HEK293 (cell line): ENCODE measurements around the gene LSS.

Experiments used
- CTCF ChIA-PET: fragments of 350-600 bp; formaldehyde crosslinking; extraction: SDS; loops from one replicate; lab custom pipeline; 2021; ENCODE audit warnings: antibody characterized with exemption; lab: Yijun Ruan, JAX
- POLR2A ChIA-PET: fragments of 300-600 bp; formaldehyde crosslinking; extraction: SDS; loops from one replicate; lab custom pipeline; 2020; ENCODE audit warnings: antibody characterized with exemption, inconsistent platforms; lab: Yijun Ruan, JAX
- H3K27ac ChIP-seq: fragments of 200-500 bp; sonication (Bioruptor generic); 2 replicates; pipeline ENCODE4 v1.5.1; 2014; ENCODE audit warnings: low read depth, low read length, control low read depth, inconsistent platforms; ENCODE audit errors: extremely low read depth
- H3K36me3 ChIP-seq, 2 experiments: fragments of 200-500 bp in 1 of 2; sonication (Bioruptor generic) in 1 of 2; 1 replicate in 1 of 2; 2 replicates in 1 of 2; pipeline ENCODE4 v1.5.1; 2014 to 2017; ENCODE audit warnings: inconsistent platforms in 2 of 2, low read length in 2 of 2; ENCODE audit not compliant: control insufficient read depth in 2 of 2, insufficient read depth in 1 of 2
- H3K4me1 ChIP-seq: fragments of 200-500 bp; sonication (Bioruptor generic); 2 replicates; pipeline ENCODE4 v1.5.1; 2014; ENCODE audit warnings: mild to moderate bottlenecking, low read length, inconsistent platforms; ENCODE audit not compliant: control insufficient read depth, insufficient read depth
- H3K4me3 ChIP-seq: 2 replicates; pipeline ENCODE4 v1.5.1; 2011; ENCODE audit warnings: low read depth, mild to moderate bottlenecking, control low read depth, low read length, moderate library complexity
- H3K9me3 ChIP-seq: fragments of 200-500 bp; sonication (Bioruptor generic); 2 replicates; pipeline ENCODE4 v1.5.1; 2014; ENCODE audit warnings: low read depth, low read length, inconsistent platforms; ENCODE audit not compliant: control insufficient read depth, insufficient read depth
- GLI2 ChIP-seq: fragments of 450-650 bp; formaldehyde crosslinking; IDR thresholded peaks from 2 replicates; pipeline ENCODE4; 2017; ENCODE audit warnings: missing biosample characterization, missing genetic modification characterization, low read depth, borderline replicate concordance
- GLIS1 ChIP-seq: fragments of 450-650 bp; formaldehyde crosslinking; IDR thresholded peaks from 2 replicates; pipeline ENCODE4 v1.5.1; 2016; ENCODE audit warnings: missing biosample characterization, missing genetic modification characterization
- INSM2 ChIP-seq: fragments of 450-650 bp; formaldehyde crosslinking; IDR thresholded peaks from 2 replicates; pipeline ENCODE4 v1.5.1; 2016; ENCODE audit warnings: missing biosample characterization, missing genetic modification characterization
- KLF17 ChIP-seq: fragments of 450-650 bp; formaldehyde crosslinking; IDR thresholded peaks from 2 replicates; pipeline ENCODE4 v1.5.1; 2016; ENCODE audit warnings: missing biosample characterization, missing genetic modification characterization
- SP2 ChIP-seq: fragments of 450-650 bp; formaldehyde crosslinking; IDR thresholded peaks from 2 replicates; pipeline ENCODE4 v1.5.1; 2016; ENCODE audit warnings: missing biosample characterization, missing genetic modification characterization
- TSHZ1 ChIP-seq: fragments of 450-650 bp; formaldehyde crosslinking; IDR thresholded peaks from 2 replicates; pipeline ENCODE4 v1.5.1; 2016; ENCODE audit warnings: missing biosample characterization, missing genetic modification characterization, borderline replicate concordance
- ZBTB1 ChIP-seq: fragments of 450-650 bp; formaldehyde crosslinking; IDR thresholded peaks from 2 replicates; pipeline ENCODE4 v1.5.1; 2016; ENCODE audit warnings: missing biosample characterization, missing genetic modification characterization
- ZBTB17 ChIP-seq: fragments of 450-650 bp; formaldehyde crosslinking; IDR thresholded peaks from 2 replicates; pipeline ENCODE4 v1.5.1; 2016; ENCODE audit warnings: missing biosample characterization, missing genetic modification characterization
- ZIC2 ChIP-seq: fragments of 450-650 bp; formaldehyde crosslinking; IDR thresholded peaks from 2 replicates; pipeline ENCODE4 v1.5.1; 2016; ENCODE audit warnings: missing biosample characterization, missing genetic modification characterization
- ZNF10 ChIP-seq: fragments of 450-650 bp; formaldehyde crosslinking; IDR thresholded peaks from 2 replicates; pipeline ENCODE4 v1.5.1; 2017; ENCODE audit warnings: missing biosample characterization, missing genetic modification characterization
- ZNF121 ChIP-seq: fragments of 450-650 bp; formaldehyde crosslinking; IDR thresholded peaks from 2 replicates; pipeline ENCODE4 v1.5.1; 2016; ENCODE audit warnings: missing biosample characterization, missing genetic modification characterization
- ZNF132 ChIP-seq: fragments of 450-650 bp; formaldehyde crosslinking; IDR thresholded peaks from 2 replicates; pipeline ENCODE4 v1.5.1; 2017; ENCODE audit warnings: missing biosample characterization, missing genetic modification characterization, borderline replicate concordance
- ZNF18 ChIP-seq: fragments of 450-650 bp; formaldehyde crosslinking; IDR thresholded peaks from 2 replicates; pipeline ENCODE4 v1.5.1; 2016; ENCODE audit warnings: missing biosample characterization, missing genetic modification characterization
- ZNF211 ChIP-seq: fragments of 450-650 bp; formaldehyde crosslinking; IDR thresholded peaks from 2 replicates; pipeline ENCODE4 v1.5.1; 2016; ENCODE audit warnings: low read depth, missing biosample characterization, missing genetic modification characterization
- ZNF302 ChIP-seq: fragments of 450-650 bp; formaldehyde crosslinking; IDR thresholded peaks from 2 replicates; pipeline ENCODE4 v1.5.1; 2016; ENCODE audit warnings: missing biosample characterization, missing genetic modification characterization, low read depth
- ZNF366 ChIP-seq: fragments of 450-650 bp; formaldehyde crosslinking; conservative IDR thresholded peaks from 2 replicates; pipeline ENCODE4 v1.5.1; 2016; ENCODE audit warnings: missing biosample characterization, missing genetic modification characterization
- ZNF416 ChIP-seq: fragments of 450-650 bp; formaldehyde crosslinking; IDR thresholded peaks from 2 replicates; pipeline ENCODE4 v1.5.1; 2016; ENCODE audit warnings: missing biosample characterization, missing genetic modification characterization
- ZNF488 ChIP-seq: fragments of 450-650 bp; formaldehyde crosslinking; IDR thresholded peaks from 2 replicates; pipeline ENCODE4 v1.5.1; 2016; ENCODE audit warnings: missing biosample characterization, missing genetic modification characterization
- ZNF548 ChIP-seq: fragments of 450-650 bp; formaldehyde crosslinking; IDR thresholded peaks from 2 replicates; pipeline ENCODE4 v1.5.1; 2016; ENCODE audit warnings: missing biosample characterization, missing genetic modification characterization
- ZNF558 ChIP-seq: fragments of 450-650 bp; formaldehyde crosslinking; IDR thresholded peaks from 2 replicates; pipeline ENCODE4 v1.5.1; 2016; ENCODE audit warnings: missing biosample characterization, missing genetic modification characterization
- ZNF670 ChIP-seq: fragments of 450-650 bp; formaldehyde crosslinking; IDR thresholded peaks from 2 replicates; pipeline ENCODE4 v1.5.1; 2016; ENCODE audit warnings: missing biosample characterization, missing genetic modification characterization, low read depth
- ZNF76 ChIP-seq: fragments of 450-650 bp; formaldehyde crosslinking; IDR thresholded peaks from 2 replicates; pipeline ENCODE4; 2016; ENCODE audit warnings: low read depth, missing biosample characterization, missing genetic modification characterization, borderline replicate concordance
- ZNF792 ChIP-seq: fragments of 450-650 bp; formaldehyde crosslinking; IDR thresholded peaks from 2 replicates; pipeline ENCODE4 v1.5.1; 2016; ENCODE audit warnings: missing biosample characterization, missing genetic modification characterization
- ZXDB ChIP-seq: fragments of 450-650 bp; formaldehyde crosslinking; IDR thresholded peaks from 2 replicates; pipeline ENCODE4 v1.5.1; 2016; ENCODE audit warnings: missing biosample characterization, missing genetic modification characterization

LSS gene

GRCh38 chr21:46253610-46254124, 25.1 kb upstream of the LSS start (continued):
- no peak for TF ChIP-seq ZNF18
- TF ChIP-seq ZNF416 (tag by site-specific recombination) = no peak
- peak; percentile 41; the same call in 1 of the 2 replicates for TF ChIP-seq SP2 (tag by site-specific recombination)
- no peak for TF ChIP-seq ZNF548
- TF ChIP-seq GLI2 (tag by site-specific recombination) = no peak
- TF ChIP-seq ZNF302 (tag by site-specific recombination) = no peak
- no peak for TF ChIP-seq ZNF792 (tag by site-specific recombination)
- no peak for TF ChIP-seq ZNF76 (tag by site-specific recombination)
- TF ChIP-seq TSHZ1 (tag by site-specific recombination) = no peak

GRCh38 chr21:46252840-46253239, 24.3 kb upstream of the LSS start:
- CTCF ChIA-PET = interaction anchor here (0.5 to 1.6 kb wide), 6 partner anchors 8 to 379 kb away, joined by 3 to 4 read pairs (median 3); no protein-coding TSS in a partner anchor
- H3K4me3 ChIP-seq = no peak overlapping the region
- peaks cover 58 to 94% of the 10 kb centered on the region in 2 experiments for H3K36me3 ChIP-seq
- TF ChIP-seq ZNF366 = no peak
- no peak for TF ChIP-seq ZBTB17 (tag by site-specific recombination)
- TF ChIP-seq INSM2 (tag by site-specific recombination) = no peak
- H3K9me3 ChIP-seq = no peaks in the 10 kb centered on the region
- H3K4me1 ChIP-seq = no peaks in the 10 kb centered on the region
- POLR2A ChIA-PET = interaction anchor here (0.7 to 1.9 kb wide), 5 partner anchors 8 to 279 kb away, joined by 3 to 5 read pairs (median 3); no protein-coding TSS in a partner anchor
- no peak overlapping the region for H3K27ac ChIP-seq

- Histone ChIP-seq H3K4me1 (no peaks in the 10 kb centered on the region), H3K27ac (no peak overlapping the region), H3K9me3 (no peaks in the 10 kb centered on the region), H3K36me3 (peaks cover 59 to 94% of the 10 kb centered on the region in 2 experiments), H3K4me3 (no peak overlapping the region)
- TF ChIP-seq ZNF670 (tag by site-specific recombination) (no peak), ZBTB1 (tag by site-specific recombination) (no peak), KLF17 (tag by site-specific recombination) (no peak), ZNF132 (tag by site-specific recombination) (no peak), ZXDB (tag by site-specific recombination) (no peak), ZNF121 (tag by site-specific recombination) (no peak), ZIC2 (tag by site-specific recombination) (no peak), ZNF211 (tag by site-specific recombination) (no peak), ZNF558 (tag by site-specific recombination) (no peak), GLIS1 (tag by site-specific recombination) (no peak), ZNF10 (tag by site-specific recombination) (no peak), ZNF488 (tag by site-specific recombination) (no peak)
- CTCF ChIA-PET = interaction anchor here (1.0 kb wide), 1 partner anchor 107 kb away, joined by 8 read pairs; no protein-coding TSS in a partner anchor
- POLR2A ChIA-PET = no interaction called here
Measured at GRCh38 chr21:46250146-46250725, 21.7 kb upstream of the LSS start.
